Activated B cell treated with CpG ODN at 0.5 μM for 24 hours (primary cell): Measurements from ENCODE around the gene PFDN1. TPM values are rescaled to one million over a fixed set of nuclear protein-coding genes. Genes with fewer than 3 reads are reported as not detected.

ENCODE experiments used
- ATAC-seq: fragments of 200-7000 bp; cut with Tn5 transposase; one replicate; pipeline ENCODE4 v1.10.0; 2021; ENCODE audit warnings: low read depth, mild to moderate bottlenecking, moderate library complexity
- CTCF ChIA-PET: fragments of 350-600 bp; sonication (Branson Sonifier 250); formaldehyde crosslinking; loops from one replicate; lab custom pipeline; 2021; ENCODE audit warnings: antibody characterized with exemption; lab: Charles Lee
- POLR2A ChIA-PET: fragments of 350-600 bp; sonication (Branson Sonifier 250); formaldehyde crosslinking; loops from one replicate; lab custom pipeline; 2021; ENCODE audit warnings: antibody characterized with exemption; lab: Charles Lee
- DNase-seq: peaks from one replicate; pipeline ENCODE4 v3.0.0; 2022
- H3K27ac Mint-ChIP-seq: one replicate; pipeline ENCODE4 v1.8.0; 2020; ENCODE audit warnings: mixed read lengths
- H3K27me3 Mint-ChIP-seq: one replicate; pipeline ENCODE4 v1.8.0; 2021; ENCODE audit warnings: mixed read lengths
- H3K36me3 Mint-ChIP-seq: one replicate; pipeline ENCODE4 v1.8.0; 2021; ENCODE audit warnings: low read depth, mixed read lengths
- H3K4me1 Mint-ChIP-seq: one replicate; pipeline ENCODE4 v1.8.0; 2021; ENCODE audit warnings: mixed read lengths
- H3K4me3 Mint-ChIP-seq: one replicate; pipeline ENCODE4 v1.8.0; 2020; ENCODE audit warnings: mild to moderate bottlenecking, mixed read lengths
- H3K9me3 Mint-ChIP-seq: one replicate; pipeline ENCODE4 v1.8.0; 2020; ENCODE audit warnings: mixed read lengths
- CTCF ChIP-seq: fragments of 200-600 bp; IDR thresholded peaks from one replicate; pipeline ENCODE4 v1.8.0; 2022; ENCODE audit warnings: antibody characterized with exemption, mild to moderate bottlenecking
- intact Hi-C: fragments of 100-400 bp; cut with micrococcal nuclease; formaldehyde crosslinking; loops from one replicate; pipeline ENCODE4 v1.15.1; 2024
- total RNA-seq: library from RNA; stranded (reverse); gene quantifications from 2 replicates; pipeline ENCODE4 v1.2.3, GENCODE V29; 2022

The PFDN1 gene
- total RNA-seq, 1 donor from 2014 or later, result 38.2 TPM

GRCh38 chr5:140248414-140248813 lies 54.5 kb downstream of the PFDN1 start:
- Mint-ChIP-seq H3K27ac (no peak overlapping the region), H3K4me1 (peaks cover 43% of the 10 kb centered on the region), H3K27me3 (no peaks in the 10 kb centered on the region), H3K9me3 (no peaks in the 10 kb centered on the region), H3K36me3 (peaks cover 31% of the 10 kb centered on the region), H3K4me3 (no peak overlapping the region)
- POLR2A ChIA-PET, result no interaction called here
- CTCF ChIA-PET, result interaction anchor here (1.0 to 1.8 kb wide), 3 partner anchors 9 to 104 kb away, joined by 3 to 14 read pairs (median 3); partner anchors contain the start of gene HBEGF
- intact Hi-C loops, result loop anchor here (5.0 kb wide), 1 partner anchor 34 kb away; no protein-coding TSS in a partner anchor
- no peak for ATAC-seq
- no peak for TF ChIP-seq CTCF
- no peak for DNase-seq

DNA sequence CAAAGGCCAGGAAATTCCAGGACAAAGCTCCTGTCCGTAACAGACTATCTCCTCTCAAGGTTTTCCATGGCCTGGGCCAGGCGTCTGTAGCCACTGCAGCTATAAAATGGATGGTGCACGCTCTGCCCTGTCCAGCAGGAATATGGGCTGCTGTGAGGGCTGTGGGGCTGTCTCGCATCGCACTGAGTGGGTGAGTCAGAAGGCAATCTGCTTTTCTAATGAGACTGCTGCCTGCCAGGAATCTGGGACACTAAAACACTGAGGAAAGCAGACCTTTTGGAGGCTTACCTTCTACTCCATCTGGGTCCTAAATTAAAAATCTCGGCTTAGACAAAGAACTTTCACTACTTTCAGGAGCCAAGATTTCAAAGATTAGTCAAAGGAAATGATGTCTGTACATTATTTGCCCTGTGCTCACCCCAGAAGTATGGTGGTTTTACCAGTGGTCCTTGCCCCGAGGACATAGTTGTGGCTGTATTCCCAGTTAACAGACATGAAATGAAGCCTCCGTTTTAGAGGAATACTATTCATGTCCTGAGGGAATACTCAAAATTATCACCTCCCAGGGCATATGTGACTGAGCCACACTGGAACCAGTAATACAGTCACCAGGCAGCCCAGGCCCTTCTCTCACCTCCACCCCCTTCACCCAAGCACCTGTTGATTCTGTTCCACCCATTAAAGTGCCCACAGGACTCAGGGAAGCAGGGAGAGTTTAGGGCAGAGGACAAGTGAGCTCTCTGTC lies 56.4 kb downstream of the PFDN1 start:
- POLR2A ChIA-PET, result interaction anchor here (0.5 to 0.7 kb wide), 2 partner anchors 100 to 1909 kb away, joined by 6 to 7 read pairs; partner anchors contain the start of gene HBEGF
- H3K9me3 Mint-ChIP-seq, result no peaks in the 10 kb centered on the region
- CTCF ChIA-PET, result interaction anchor here (0.6 to 9.4 kb wide), 4 partner anchors 103 to 199 kb away, joined by 4 to 347 read pairs (median 10); partner anchors contain the start of gene HBEGF
- ATAC-seq (no peak), DNase-seq (no peak)
- H3K4me1 Mint-ChIP-seq, result peaks cover 34% of the 10 kb centered on the region
- H3K27me3 Mint-ChIP-seq, result no peaks in the 10 kb centered on the region
- H3K27ac Mint-ChIP-seq, result no peak overlapping the region
- peaks cover 31% of the 10 kb centered on the region for H3K36me3 Mint-ChIP-seq
- intact Hi-C loops, result loop anchor here (5.0 kb wide), 1 partner anchor 36 kb away; no protein-coding TSS in a partner anchor
- H3K4me3 Mint-ChIP-seq, result no peak overlapping the region
- no peak for TF ChIP-seq CTCF

DNA sequence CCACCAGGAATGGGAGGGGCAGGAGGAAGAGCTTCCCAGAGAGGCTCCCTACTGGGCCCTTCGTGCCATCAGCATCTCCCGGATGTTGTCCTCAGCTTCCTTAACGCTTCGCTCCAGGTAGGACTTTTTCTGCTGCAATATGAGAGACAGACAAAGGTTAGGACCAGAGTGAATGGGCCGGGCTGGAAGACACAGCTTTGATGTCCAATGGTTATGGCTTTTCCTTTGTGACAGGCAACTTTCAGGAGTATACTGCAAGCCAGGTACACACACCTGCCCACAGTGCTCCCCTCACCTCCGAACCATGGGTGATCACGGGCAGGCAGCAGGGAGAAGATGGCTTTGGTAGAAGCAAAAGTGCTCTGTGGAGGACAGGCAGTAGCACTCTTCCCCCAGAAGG lies 57.0 kb downstream of the PFDN1 start:
- no peak for DNase-seq
- Mint-ChIP-seq H3K4me1 (peaks cover 30% of the 10 kb centered on the region), H3K36me3 (peaks cover 29% of the 10 kb centered on the region), H3K27ac (no peak overlapping the region), H3K27me3 (no peaks in the 10 kb centered on the region), H3K9me3 (no peaks in the 10 kb centered on the region), H3K4me3 (no peak overlapping the region)
- no peak for ATAC-seq
- no peak for TF ChIP-seq CTCF
- intact Hi-C loops, result loop anchor here (2.0 to 5.0 kb wide), 4 partner anchors 36 to 475 kb away; partner anchors contain the start of gene TMCO6
- ChIA-PET POLR2A (no interaction called here), CTCF (interaction anchor here (2.9 to 9.4 kb wide), 3 partner anchors 10 to 103 kb away, joined by 6 to 347 read pairs (median 19); partner anchors contain the start of gene HBEGF)

DNA sequence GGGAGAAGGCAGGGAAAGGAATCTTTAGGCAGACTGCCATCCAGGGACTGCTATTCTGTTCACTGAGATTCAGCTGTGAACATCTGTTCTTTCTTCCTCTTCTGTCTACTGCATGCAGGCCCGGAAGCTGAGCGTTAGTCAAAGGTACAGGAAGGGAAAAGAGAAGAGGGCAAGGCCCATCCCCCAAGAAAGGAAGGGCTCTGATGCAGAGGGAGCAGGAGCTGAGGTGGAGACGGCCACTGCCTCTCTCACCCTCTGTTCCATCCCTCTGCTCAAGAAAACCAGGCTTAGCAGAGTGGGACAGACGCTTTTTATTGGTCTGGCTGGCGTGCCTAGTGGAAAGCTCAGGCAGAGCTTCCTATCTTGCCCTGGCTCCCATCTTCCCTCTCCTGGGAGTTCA lies 57.6 kb downstream of the PFDN1 start:
- Mint-ChIP-seq H3K27ac (peak overlapping the region; percentile 26), H3K4me1 (peaks cover 26% of the 10 kb centered on the region), H3K36me3 (peaks cover 26% of the 10 kb centered on the region), H3K9me3 (no peaks in the 10 kb centered on the region), H3K27me3 (no peaks in the 10 kb centered on the region), H3K4me3 (no peak overlapping the region)
- ChIA-PET POLR2A (interaction anchor here (0.5 kb wide), 1 partner anchor 106 kb away, joined by 6 read pairs; no protein-coding TSS in a partner anchor), CTCF (interaction anchor here (1.0 to 9.4 kb wide), 6 partner anchors 11 to 114 kb away, joined by 4 to 347 read pairs (median 12); partner anchors contain the start of genes HBEGF and SLC4A9)
- no peak for ATAC-seq
- no peak for DNase-seq
- intact Hi-C loops, result loop anchor here (2.0 to 5.0 kb wide), 4 partner anchors 37 to 475 kb away; partner anchors contain the start of gene TMCO6
- no peak for TF ChIP-seq CTCF
